GM19452 (cell line): ENCODE results near the gene MLH3.

ENCODE experiments used
- ATAC-seq: cut with Tn5 transposase; IDR thresholded peaks from one replicate; pipeline ENCODE4 v1.9.1; 2021; ENCODE audit not compliant: unreplicated experiment

MLH3 gene

DNA sequence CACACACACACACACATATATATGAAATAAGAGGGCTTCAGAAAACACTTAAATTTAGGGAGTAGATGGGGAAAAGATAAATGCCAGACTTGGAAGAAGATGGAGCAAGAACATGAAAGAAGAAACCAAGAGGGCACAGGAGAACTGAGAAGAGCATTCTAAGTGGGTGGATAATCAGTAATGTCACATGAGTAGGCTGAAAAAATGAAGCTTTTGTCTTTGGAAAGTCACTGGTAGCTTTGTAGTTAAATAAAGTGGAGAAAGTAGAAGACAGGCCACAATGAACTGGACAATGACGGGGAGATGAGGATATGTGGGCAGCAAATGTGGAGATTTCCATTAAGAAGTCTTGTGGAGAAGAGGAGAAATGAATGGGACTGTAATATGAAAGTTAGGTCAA is 15.9 kb upstream of the MLH3 start:
- ATAC-seq = no peak

DNA sequence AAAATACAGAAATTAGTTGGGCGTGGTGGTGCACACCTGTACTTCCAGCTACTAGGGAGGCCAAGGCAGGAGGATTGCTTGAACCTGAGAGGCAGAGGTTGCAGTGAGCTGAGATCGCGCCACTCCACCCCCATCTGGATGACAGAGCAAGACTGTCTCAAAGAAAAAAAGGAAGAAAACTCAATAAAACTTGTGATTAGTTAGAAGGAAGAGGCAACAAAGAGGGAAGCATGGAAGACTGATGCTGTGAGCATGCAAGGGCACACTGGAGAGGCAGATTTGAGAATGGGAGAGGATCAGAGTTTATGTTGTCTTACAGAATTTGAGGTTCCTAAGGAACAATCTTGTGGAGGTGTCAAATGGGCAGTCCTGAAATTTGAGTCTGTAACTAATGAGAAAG is 15.4 kb upstream of the MLH3 start:
- ATAC-seq = no peak

- peak; percentile 13 for ATAC-seq
These were observed 12.9 kb upstream of the MLH3 start for GRCh38 chr14:75064205-75064567.

- peak; percentile 97 for ATAC-seq
These were observed 12.4 kb upstream of the MLH3 start, which contains the start of gene ACYP1 for GRCh38 chr14:75063491-75064204. TSS of gene ACYP1 (minus strand) at chr14:75064024. CDS start at chr14:75063553, 471 bp downstream.

- no peak for ATAC-seq
These were observed 11.7 kb upstream of the MLH3 start for GRCh38 chr14:75063013-75063412.

GRCh38 chr14:75060420-75060819 is 9.2 kb upstream of the MLH3 start:
- no peak for ATAC-seq

DNA sequence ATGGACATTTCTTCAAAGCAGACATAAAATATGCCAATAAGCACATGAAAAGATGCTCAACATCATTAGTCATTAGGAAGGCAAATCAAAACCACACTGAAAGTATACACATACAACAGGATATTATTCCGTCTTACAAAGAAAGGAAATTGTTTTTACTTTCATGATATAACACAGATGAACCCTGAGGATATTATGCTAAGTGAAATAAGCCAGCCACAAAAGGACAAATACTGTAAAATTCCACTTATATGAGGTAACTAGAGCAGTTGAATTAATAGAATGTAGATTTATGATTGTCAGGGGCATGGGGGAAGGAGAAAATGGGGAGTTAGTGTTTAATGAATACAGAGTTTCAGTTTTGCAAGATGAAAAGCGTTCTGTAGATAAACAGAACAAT is 8.4 kb upstream of the MLH3 start:
- no peak for ATAC-seq

- no peak for ATAC-seq
These were observed 3.2 kb upstream of the MLH3 start for GRCh38 chr14:75054421-75054820.

DNA sequence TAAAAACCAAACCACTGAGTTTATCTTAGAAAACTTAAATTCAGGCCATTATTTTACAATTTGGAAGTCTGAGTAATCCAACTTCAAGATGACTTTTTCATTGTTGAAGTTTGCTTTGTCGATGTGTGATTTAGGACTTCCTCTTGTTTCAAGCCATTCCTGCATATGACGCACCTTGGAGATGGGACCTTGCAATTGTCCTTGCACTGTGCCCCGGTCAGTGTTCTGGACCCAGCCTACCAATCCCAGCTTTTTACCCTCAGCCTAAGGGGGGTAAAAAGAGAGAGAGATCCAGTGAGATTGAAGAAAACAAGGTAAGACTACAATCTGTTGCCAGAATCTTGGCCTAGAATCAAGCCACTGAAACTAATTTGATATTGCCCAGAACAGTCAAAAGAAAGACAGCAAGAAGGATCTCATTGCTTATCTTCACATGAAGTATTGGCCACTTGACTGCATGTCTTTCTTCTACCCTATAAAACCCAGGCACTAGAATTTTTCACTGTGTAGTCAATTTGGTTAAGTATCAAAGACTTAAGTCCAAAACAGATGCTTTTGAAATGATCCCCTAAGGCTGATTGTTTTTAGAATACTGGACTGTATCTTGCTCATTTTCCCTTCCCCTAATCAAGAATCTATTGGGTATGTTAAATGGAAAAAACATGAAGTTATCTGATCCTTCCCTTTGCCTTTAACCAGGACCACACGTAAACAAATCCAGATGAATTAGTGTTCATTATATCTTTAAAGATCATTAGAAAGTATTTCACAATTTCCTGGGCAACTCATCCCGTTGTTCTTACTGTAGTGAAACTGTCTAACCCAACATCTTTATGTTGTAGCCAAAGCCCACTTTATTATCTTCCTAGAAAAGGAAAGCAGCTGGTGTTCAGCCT is 2.4 kb upstream of the MLH3 start:
- no peak for ATAC-seq

DNA sequence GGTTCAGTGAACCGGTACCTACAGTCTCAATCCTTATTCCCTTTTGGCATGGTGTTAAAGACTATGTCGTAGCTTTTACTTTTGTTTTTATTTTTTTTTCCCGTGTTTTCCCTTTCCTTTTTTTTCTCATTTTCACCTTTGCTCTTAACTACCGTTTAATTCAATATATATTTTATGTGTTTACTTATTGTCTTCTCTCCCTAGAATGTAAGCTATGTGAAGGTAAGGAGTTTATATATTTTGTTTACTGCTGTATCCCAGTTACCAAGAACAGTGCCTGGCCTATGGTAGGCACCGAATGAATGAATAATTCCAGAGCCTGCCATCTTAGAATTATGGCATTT is 261 bp upstream of the MLH3 start:
- no peak for ATAC-seq

DNA sequence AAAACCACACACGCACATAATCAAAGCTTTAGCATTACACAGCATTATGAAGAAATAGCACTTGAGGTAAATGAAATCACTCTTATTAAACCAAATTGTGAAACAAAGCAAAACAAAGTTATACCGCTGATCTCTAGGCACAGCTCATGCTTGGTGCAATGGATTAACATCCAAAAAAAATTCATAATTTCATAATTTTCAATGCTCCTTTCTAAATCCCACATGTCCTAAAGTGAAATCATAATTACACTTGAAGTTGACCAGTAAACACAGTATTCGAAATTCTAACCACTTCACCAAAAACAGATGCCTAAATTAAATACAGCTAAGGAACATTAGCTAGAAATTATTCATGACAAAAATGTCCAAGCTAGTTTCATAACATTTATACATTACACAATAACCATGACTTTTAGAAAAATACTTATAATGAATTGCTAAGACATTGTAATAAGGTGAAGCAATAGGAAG is 1.5 kb downstream of the MLH3 start:
- no peak for ATAC-seq

DNA sequence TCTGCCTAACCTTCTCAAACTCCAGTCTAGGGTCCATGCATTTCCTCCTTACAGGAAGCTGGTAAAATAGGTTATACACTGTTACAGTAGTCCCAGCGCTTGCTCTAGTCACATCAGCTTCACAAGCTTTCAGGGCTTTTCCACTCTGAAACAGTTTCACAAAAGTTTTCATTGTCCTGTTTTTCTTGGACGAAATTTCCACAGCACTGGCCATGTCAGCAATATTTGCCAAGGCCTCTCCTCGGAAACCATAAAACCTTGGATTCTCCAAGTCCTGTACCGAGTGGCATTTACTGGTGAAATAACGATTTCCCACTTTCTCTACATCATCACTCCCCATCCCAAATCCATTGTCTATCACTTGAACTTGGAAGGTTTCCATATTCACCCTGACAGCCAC is 2.1 kb downstream of the MLH3 start:
- no peak for ATAC-seq

- no peak for ATAC-seq
These were observed 3.2 kb downstream of the MLH3 start for GRCh38 chr14:75048101-75048500.

DNA sequence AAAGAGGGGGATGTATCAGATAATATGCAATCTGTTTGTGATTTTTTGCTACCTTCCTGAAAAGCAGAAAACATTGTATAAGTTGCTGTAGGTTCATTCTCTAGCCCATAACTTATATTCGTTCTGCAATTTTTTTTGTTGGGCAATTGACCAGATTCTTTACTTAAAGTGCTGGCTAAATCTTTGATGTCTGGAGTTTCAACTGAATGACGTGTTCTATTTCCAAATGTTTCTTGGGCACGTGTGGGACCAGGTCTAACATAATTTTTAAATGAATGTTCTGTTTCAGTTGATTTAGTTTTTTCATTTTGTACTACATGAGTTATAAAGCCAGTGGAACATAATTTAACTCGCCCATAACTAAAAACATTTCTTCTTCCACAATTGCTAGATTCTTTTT is 3.8 kb downstream of the MLH3 start:
- no peak for ATAC-seq

DNA sequence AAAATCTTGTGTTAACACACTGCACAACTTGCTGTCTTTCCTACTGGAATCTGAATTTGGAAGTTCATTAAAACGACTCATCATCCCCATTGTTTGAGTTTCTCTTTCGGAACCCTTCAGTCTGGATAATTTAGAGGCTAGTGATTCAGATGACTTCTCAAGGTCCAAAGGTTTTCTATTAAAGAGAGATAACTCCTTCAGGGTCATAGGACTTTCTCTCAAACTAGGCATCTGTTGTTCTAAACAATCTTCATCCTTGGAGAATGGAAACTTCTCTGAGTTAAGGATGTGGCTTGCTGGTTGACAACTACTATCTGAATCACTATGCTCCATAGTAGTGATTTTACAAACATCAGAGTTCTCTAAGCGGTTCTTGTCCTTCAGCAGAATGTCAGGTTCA is 4.4 kb downstream of the MLH3 start:
- no peak for ATAC-seq

- ATAC-seq = no peak
These were observed 5.0 kb downstream of the MLH3 start for GRCh38 chr14:75046275-75046674.

DNA sequence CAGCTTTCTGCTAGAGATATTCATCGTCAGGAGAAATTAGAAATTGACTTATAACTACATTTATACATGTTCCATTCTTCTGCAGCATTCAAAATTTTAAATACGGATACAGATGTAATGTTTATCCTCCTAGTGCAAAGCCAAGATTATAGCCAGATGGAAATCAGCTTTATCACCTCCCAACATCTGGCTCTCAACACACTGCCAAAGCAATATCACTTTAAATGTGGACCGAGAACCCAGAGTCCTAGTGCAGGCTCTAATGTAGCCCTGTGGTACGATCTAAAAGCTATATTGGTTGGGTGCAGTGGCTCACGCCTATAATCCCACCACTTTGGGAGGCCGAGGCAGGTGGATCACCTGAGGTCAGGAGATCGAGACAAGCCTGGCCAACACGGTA is 6.5 kb downstream of the MLH3 start:
- no peak for ATAC-seq

DNA sequence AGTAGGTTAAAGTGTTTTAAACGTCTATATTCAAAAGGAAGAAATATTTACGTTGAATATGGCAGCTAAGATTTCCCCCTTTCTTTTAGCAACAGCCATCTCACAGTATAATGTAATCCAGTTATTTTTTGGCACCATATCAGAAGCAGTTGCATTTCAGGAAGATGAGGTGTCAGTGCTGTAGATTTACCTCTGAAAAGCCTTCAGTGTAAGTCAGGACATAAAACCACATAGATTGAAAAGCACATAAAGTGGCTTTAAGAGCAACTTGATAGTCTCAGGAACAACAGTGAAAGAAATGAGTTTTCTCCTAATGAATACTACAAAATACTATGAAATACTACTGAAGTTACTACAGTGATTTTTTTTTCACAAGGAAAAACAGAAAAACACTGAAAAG is 6.9 kb downstream of the MLH3 start:
- no peak for ATAC-seq

DNA sequence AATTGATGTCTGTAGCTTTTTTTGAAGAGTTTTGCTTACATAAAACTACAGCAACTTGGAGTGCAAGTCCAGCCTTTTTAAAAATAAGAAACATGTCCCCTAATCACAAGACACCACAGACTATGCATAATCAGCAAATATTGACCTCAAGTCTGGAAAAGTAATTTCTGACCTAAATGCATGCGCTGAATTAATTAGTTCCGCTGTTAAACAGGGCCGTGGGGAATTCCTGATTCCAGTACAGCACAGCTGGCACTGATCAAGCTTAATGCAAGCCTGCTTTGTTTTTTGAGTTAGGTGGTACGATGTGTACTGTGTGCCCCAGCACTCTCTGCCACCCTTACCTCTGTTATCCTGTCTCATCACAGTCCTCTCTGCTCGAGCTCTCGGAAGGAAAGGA is 9.2 kb downstream of the MLH3 start:
- ATAC-seq = no peak

- ATAC-seq = no peak
These were observed 9.7 kb downstream of the MLH3 start for GRCh38 chr14:75041613-75042012.

- no peak for ATAC-seq
These were observed 10.3 kb downstream of the MLH3 start for GRCh38 chr14:75040959-75041358.

DNA sequence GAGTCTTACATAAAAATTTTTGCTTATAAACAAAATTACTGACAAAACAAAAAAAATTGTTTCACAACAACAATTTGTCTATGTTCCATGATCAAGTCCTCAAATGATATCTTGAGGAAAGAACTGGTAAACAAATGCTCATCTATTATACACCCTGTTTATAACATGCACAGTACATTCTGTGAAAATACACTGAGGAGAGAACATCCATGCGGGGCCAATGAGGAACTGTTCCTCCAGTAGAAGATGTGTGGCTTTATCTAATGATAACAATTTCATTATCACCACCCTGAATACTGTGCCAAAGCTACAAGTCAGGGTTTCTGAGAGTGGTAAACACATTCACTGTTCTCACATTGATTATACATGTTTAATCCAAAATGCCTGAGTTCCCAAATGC is 10.8 kb downstream of the MLH3 start:
- ATAC-seq = no peak
